Spleen (tissue), 7 donors: ENCODE data around the gene EIF4A3.

Source experiments
- CTCF ChIP-seq, 11 experiments: fragments of 200-600 bp in 7 of 11; fragments of 450-650 bp in 4 of 11; sonication (generic) in 4 of 11; IDR thresholded peaks in 8 of 11; conservative IDR thresholded peaks in 3 of 11; 1 replicate in 7 of 11; 2 replicates in 4 of 11; pipeline versions ENCODE4 v1.4.0 to v1.8.0; 2016 to 2021; ENCODE audit warnings: antibody characterized with exemption in 11 of 11, inconsistent platforms in 4 of 11, mild to moderate bottlenecking in 1 of 11
- POLR2A ChIP-seq, 3 donors: fragments of 450-650 bp; IDR thresholded peaks; one replicate each; pipeline ENCODE4 v1.5.1; 2017; ENCODE audit warnings: antibody characterized with exemption in 3 of 3, mild to moderate bottlenecking in 1 of 3
- POLR2AphosphoS5 ChIP-seq, 3 donors: sonication (generic); formaldehyde crosslinking; IDR thresholded peaks; one replicate each; pipeline ENCODE4 v1.5.1; 2017; ENCODE audit warnings: antibody characterized with exemption in 3 of 3
- donor health status: DM: no; HTN: no; CAD: no; lungs with moderate emphysema.
- donor health status: DM: no; HTN: no; CAD: no.
- donor health status: DM: no; HTN: no; CAD: no.

GRCh38 chr17:80099291-80100034 lies 47.5 kb downstream of the EIF4A3 start:
- TF ChIP-seq POLR2A (IDR thresholded peaks at IDR 0.05), result no peak
- no peak for TF ChIP-seq CTCF (IDR thresholded peaks at IDR 0.05 in 8 of 11, conservative IDR thresholded peaks at IDR 0.05 in 3 of 11)
- no peak for TF ChIP-seq POLR2AphosphoS5 (IDR thresholded peaks at IDR 0.05)
